K562 (cell line): ENCODE data around the gene ARL16. TPM values are rescaled to one million over a fixed set of nuclear protein-coding genes. Genes with fewer than 3 reads are reported as not detected.

Experiments
- CAMTA2 ChIP-seq: fragments of 250-450 bp; sonication (Bioruptor Pico); conservative IDR thresholded peaks from 2 replicates; pipeline ENCODE4 v1.5.1; 2022
- ETV5 ChIP-seq: sonication (generic); formaldehyde crosslinking; IDR thresholded peaks from 2 replicates; pipeline ENCODE4 v1.4.0; 2020; ENCODE audit warnings: low read depth, mild to moderate bottlenecking, missing genetic modification reagents
- HDAC8 ChIP-seq: fragments of 450-650 bp; IDR thresholded peaks from 2 replicates; pipeline ENCODE4 v1.6.1; 2016; ENCODE audit warnings: mild to moderate bottlenecking, missing genetic modification characterization, moderate library complexity, missing compliant biosample characterization
- JUN ChIP-seq, 2 experiments: sonication (generic) in 1 of 2; formaldehyde crosslinking in 1 of 2; IDR thresholded peaks; 2 replicates each; pipeline versions ENCODE4 v1.6.1 to v1.8.0; 2012 to 2022; ENCODE audit warnings: borderline replicate concordance in 2 of 2, mild to moderate bottlenecking in 2 of 2, improper control_type of control experiment in 1 of 2, low read depth in 1 of 2, low read length in 1 of 2, missing genetic modification reagents in 1 of 2
- MEF2D ChIP-seq: conservative IDR thresholded peaks from 2 replicates; pipeline ENCODE4 v1.6.1; 2016; ENCODE audit warnings: low read depth, missing genetic modification characterization, missing compliant biosample characterization
- MTA1 ChIP-seq: fragments of 450-650 bp; IDR thresholded peaks from 2 replicates; pipeline ENCODE4 v1.6.1; 2017; ENCODE audit warnings: borderline replicate concordance
- NRF1 ChIP-seq, 2 experiments: fragments of 450-650 bp; IDR thresholded peaks in 1 of 2; conservative IDR thresholded peaks in 1 of 2; 2 replicates each; pipeline ENCODE4 v1.6.1; 2014; ENCODE audit warnings: mild to moderate bottlenecking in 2 of 2
- SLC30A9 ChIP-seq: fragments of 250-450 bp; sonication (Bioruptor Pico); IDR thresholded peaks from 2 replicates; pipeline ENCODE4 v1.8.0; 2022; ENCODE audit warnings: mild to moderate bottlenecking, moderate library complexity
- SMARCA4 ChIP-seq: fragments of 450-650 bp; IDR thresholded peaks from 2 replicates; pipeline ENCODE4 v1.6.1; 2016
- U2AF1 ChIP-seq: fragments of 200-400 bp; formaldehyde crosslinking; optimal IDR thresholded peaks from 2 replicates; pipeline ENCODE3; 2017; ENCODE audit warnings: mild to moderate bottlenecking, low read depth, low read length, moderate library complexity
- ZNF24 ChIP-seq: fragments of 450-650 bp; IDR thresholded peaks from 2 replicates; pipeline ENCODE4 v1.6.1; 2016
- ZNF408 ChIP-seq: fragments of 250-450 bp; sonication (Bioruptor Pico); IDR thresholded peaks from 2 replicates; pipeline ENCODE4 v1.4.0; 2020; ENCODE audit warnings: low read depth, mild to moderate bottlenecking, moderate library complexity
- ZNF507 ChIP-seq: conservative IDR thresholded peaks from 2 replicates; pipeline ENCODE4 v1.6.1; 2017; ENCODE audit warnings: missing genetic modification characterization, missing compliant biosample characterization
- polyA plus RNA-seq, 8 experiments: library from polyadenylated mRNA; depleted of rRNA in 4 of 8; stranded (reverse) in 5 of 8; unstranded in 3 of 8; fragments of >200 nt; fragmentation: Nextera tagmentation in 2 of 8; fragmentation: Illumina TruSeq in 1 of 8; extraction: Ambion mirVana in 2 of 8; extraction: Trizol in 1 of 8; gene quantifications; 2 replicates each; pipeline versions ENCODE4 v1.2.1 to v1.2.3, GENCODE V29; 2011 to 2014; ENCODE audit warnings: inconsistent platforms in 1 of 8, missing spikeins in 1 of 8
- total RNA-seq, 7 experiments: library from RNA; depleted of rRNA in 6 of 7; stranded (reverse); fragments of >200 nt in 6 of 7; fragmentation: Illumina TruSeq in 2 of 7; extraction: Trizol in 2 of 7; gene quantifications; 2 replicates each; pipeline versions ENCODE4 v1.2.1 to v1.2.3, GENCODE V29; 2011 to 2021; ENCODE audit warnings: low replicate concordance in 1 of 7
- TF ChIP-seq, protein P1 (sequence below): sonication (generic); formaldehyde crosslinking; IDR thresholded peaks from 2 replicates; pipeline ENCODE4 v1.8.0; 2022; ENCODE audit warnings: mild to moderate bottlenecking, missing genetic modification reagents
- TF ChIP-seq, protein P2 (sequence below): fragments of 450-650 bp; IDR thresholded peaks from 2 replicates; pipeline ENCODE4 v1.6.1; 2016
- TF ChIP-seq, protein P3 (sequence below): fragments of 250-450 bp; sonication (Bioruptor Pico); IDR thresholded peaks from 2 replicates; pipeline ENCODE4 v1.9.0; 2021; ENCODE audit warnings: mild to moderate bottlenecking, inconsistent platforms
- TF ChIP-seq, protein P4 (sequence below): sonication (generic); formaldehyde crosslinking; IDR thresholded peaks from 2 replicates; pipeline ENCODE4 v1.8.1; 2022; ENCODE audit warnings: missing genetic modification reagents

Gene ARL16
- total and polyA plus RNA-seq, 9 of the 15 experiments (the other 6 are each of a cell fraction or from before 2014, with no cell fraction given) = 5.4 to 32.4 (median 22.6) TPM

DNA sequence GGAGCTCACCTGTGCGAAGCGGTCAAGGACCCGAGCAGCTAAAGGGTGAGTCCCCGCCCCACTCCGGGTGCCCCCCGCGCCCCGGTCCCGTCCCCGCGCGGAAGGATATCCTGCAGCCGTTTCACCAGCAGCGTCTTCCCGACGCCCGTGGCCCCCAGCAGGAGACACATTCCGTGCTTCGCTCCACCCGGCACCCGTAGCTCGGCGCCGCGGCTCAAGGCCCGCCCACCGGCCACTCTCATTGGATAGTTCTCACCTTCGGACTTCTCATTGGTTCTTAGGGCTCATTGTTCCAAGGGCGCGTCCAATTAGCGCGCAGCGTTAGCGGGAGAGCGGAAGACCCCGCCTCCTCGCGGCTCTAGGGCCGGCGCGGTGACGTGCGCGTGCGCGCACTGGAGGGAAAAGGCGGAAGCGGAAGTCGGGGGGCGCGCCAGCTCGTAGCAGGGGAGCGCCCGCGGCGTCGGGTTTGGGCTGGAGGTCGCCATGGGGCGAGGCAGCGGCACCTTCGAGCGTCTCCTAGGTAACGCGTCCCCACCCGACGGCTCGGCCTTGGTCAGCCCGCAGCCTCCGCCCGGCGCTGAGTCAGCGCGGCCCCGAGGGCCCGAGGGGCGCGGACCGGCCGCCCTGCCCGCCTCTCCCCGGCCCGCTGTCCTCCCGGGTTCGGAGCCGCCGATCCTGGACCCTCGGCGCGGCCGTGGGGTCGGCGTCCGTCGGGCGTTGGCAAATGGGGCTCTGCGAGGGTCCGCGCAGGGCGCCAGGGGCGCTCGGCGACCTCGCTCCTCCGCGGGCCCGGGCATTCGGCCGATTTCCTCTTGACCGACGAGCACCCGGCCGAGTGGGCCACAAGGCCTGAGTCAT, at the start of gene ARL16, which contains the start of gene HGS (continued):
- TF ChIP-seq SMARCA4 = no peak
- TF ChIP-seq, protein P1, sequence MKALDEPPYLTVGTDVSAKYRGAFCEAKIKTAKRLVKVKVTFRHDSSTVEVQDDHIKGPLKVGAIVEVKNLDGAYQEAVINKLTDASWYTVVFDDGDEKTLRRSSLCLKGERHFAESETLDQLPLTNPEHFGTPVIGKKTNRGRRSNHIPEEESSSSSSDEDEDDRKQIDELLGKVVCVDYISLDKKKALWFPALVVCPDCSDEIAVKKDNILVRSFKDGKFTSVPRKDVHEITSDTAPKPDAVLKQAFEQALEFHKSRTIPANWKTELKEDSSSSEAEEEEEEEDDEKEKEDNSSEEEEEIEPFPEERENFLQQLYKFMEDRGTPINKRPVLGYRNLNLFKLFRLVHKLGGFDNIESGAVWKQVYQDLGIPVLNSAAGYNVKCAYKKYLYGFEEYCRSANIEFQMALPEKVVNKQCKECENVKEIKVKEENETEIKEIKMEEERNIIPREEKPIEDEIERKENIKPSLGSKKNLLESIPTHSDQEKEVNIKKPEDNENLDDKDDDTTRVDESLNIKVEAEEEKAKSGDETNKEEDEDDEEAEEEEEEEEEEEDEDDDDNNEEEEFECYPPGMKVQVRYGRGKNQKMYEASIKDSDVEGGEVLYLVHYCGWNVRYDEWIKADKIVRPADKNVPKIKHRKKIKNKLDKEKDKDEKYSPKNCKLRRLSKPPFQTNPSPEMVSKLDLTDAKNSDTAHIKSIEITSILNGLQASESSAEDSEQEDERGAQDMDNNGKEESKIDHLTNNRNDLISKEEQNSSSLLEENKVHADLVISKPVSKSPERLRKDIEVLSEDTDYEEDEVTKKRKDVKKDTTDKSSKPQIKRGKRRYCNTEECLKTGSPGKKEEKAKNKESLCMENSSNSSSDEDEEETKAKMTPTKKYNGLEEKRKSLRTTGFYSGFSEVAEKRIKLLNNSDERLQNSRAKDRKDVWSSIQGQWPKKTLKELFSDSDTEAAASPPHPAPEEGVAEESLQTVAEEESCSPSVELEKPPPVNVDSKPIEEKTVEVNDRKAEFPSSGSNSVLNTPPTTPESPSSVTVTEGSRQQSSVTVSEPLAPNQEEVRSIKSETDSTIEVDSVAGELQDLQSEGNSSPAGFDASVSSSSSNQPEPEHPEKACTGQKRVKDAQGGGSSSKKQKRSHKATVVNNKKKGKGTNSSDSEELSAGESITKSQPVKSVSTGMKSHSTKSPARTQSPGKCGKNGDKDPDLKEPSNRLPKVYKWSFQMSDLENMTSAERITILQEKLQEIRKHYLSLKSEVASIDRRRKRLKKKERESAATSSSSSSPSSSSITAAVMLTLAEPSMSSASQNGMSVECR = peak; percentile 33
- 0 out of 2 replicates have a peak, but pooled peaks have one; percentile 43 for TF ChIP-seq MTA1
- TF ChIP-seq CAMTA2 (CRISPR knock-in tag) = no peak
- TF ChIP-seq, protein P2, sequence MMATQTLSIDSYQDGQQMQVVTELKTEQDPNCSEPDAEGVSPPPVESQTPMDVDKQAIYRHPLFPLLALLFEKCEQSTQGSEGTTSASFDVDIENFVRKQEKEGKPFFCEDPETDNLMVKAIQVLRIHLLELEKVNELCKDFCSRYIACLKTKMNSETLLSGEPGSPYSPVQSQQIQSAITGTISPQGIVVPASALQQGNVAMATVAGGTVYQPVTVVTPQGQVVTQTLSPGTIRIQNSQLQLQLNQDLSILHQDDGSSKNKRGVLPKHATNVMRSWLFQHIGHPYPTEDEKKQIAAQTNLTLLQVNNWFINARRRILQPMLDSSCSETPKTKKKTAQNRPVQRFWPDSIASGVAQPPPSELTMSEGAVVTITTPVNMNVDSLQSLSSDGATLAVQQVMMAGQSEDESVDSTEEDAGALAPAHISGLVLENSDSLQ = peak; percentile 59
- TF ChIP-seq MEF2D (tag) = no peak
- 0 out of 2 replicates have a peak, but pooled peaks have one; percentile 11 for TF ChIP-seq ZNF24
- no peak for TF ChIP-seq ZNF507 (tag)
- no peak for TF ChIP-seq HDAC8 (tag)
- TF ChIP-seq NRF1 (conservative IDR thresholded peaks at IDR 0.05 in 1 of 2, IDR thresholded peaks at IDR 0.05 in 1 of 2) = peak; percentile 97 to 98
- 0 out of 2 replicates have a peak, but pooled peaks have one; percentile 13 for TF ChIP-seq JUN (IDR thresholded peaks at IDR 0.05; ENCODE audit: borderline replicate concordance, low read depth, low read length)
- no peak for TF ChIP-seq JUN (CRISPR knock-in tag; IDR thresholded peaks at IDR 0.05; ENCODE audit: borderline replicate concordance)
- TF ChIP-seq, protein P3, sequence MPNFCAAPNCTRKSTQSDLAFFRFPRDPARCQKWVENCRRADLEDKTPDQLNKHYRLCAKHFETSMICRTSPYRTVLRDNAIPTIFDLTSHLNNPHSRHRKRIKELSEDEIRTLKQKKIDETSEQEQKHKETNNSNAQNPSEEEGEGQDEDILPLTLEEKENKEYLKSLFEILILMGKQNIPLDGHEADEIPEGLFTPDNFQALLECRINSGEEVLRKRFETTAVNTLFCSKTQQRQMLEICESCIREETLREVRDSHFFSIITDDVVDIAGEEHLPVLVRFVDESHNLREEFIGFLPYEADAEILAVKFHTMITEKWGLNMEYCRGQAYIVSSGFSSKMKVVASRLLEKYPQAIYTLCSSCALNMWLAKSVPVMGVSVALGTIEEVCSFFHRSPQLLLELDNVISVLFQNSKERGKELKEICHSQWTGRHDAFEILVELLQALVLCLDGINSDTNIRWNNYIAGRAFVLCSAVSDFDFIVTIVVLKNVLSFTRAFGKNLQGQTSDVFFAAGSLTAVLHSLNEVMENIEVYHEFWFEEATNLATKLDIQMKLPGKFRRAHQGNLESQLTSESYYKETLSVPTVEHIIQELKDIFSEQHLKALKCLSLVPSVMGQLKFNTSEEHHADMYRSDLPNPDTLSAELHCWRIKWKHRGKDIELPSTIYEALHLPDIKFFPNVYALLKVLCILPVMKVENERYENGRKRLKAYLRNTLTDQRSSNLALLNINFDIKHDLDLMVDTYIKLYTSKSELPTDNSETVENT (CRISPR knock-in tag) = peak; percentile 86
- peak; percentile 59 for TF ChIP-seq U2AF1
- TF ChIP-seq, protein P4, sequence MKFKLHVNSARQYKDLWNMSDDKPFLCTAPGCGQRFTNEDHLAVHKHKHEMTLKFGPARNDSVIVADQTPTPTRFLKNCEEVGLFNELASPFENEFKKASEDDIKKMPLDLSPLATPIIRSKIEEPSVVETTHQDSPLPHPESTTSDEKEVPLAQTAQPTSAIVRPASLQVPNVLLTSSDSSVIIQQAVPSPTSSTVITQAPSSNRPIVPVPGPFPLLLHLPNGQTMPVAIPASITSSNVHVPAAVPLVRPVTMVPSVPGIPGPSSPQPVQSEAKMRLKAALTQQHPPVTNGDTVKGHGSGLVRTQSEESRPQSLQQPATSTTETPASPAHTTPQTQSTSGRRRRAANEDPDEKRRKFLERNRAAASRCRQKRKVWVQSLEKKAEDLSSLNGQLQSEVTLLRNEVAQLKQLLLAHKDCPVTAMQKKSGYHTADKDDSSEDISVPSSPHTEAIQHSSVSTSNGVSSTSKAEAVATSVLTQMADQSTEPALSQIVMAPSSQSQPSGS (CRISPR knock-in tag) = no peak
- TF ChIP-seq SLC30A9 (CRISPR knock-in tag) = no peak
- TF ChIP-seq ETV5 (CRISPR knock-in tag) = 0 out of 2 replicates have a peak, but pooled peaks have one; percentile 25
- TF ChIP-seq ZNF408 (CRISPR knock-in tag) = no peak
